ENCODE data around the gene RIMKLA. TPM values are rescaled to one million over a fixed set of nuclear protein-coding genes. Genes with fewer than 3 reads are reported as not detected.

The RIMKLA gene
- total RNA-seq, 4 donors from 2014 or later, result 0.27 to 1.7 (median 1.0) TPM

DNA sequence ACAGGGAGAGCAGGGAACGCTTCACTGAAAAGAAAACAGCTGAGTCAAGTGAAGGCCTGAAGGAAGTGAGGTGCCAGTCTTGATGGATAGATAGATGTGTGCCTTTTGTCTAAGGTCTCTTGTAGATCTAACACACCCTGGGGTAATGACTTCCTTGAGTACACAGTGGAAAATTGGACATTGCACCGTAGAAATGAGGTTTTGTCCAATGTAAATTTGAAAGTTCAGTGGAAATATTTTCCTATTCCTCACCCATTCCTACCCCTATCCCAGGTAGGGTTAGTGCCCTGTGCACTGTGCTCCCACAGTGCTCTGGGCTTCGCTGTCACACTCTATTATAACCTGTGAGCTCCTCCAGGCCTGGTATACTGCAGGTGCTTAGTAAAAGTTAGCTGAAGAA lies 50.9 kb downstream of the RIMKLA start:
- no peak overlapping the region for H3K4me3 ChIP-seq
- DNase-seq, result no peak
- H3K4me1 ChIP-seq, result peaks cover 0 to 8% (median 3%) of the 10 kb centered on the region in 4 donors
- H3K9me3 ChIP-seq, result no peaks in the 10 kb centered on the region
- TF ChIP-seq POLR2A (IDR thresholded peaks at IDR 0.05) (no peak), CTCF (IDR thresholded peaks at IDR 0.05) (no peak)
- H3K27me3 ChIP-seq, result no peaks in the 10 kb centered on the region
- peak overlapping the region in 2 of 4 donors; percentile 17 to 25 for H3K27ac ChIP-seq
- H3K36me3 ChIP-seq, result no peaks in the 10 kb centered on the region

GRCh38 chr1:42432714-42433113 lies 52.1 kb downstream of the RIMKLA start:
- H3K4me1 ChIP-seq, result peaks cover 0 to 8% (median 3%) of the 10 kb centered on the region in 4 donors
- H3K27me3 ChIP-seq, result no peaks in the 10 kb centered on the region
- no peaks in the 10 kb centered on the region for H3K36me3 ChIP-seq
- no peak overlapping the region for H3K4me3 ChIP-seq
- DNase-seq, result no peak
- H3K27ac ChIP-seq, result no peak overlapping the region
- H3K9me3 ChIP-seq, result no peaks in the 10 kb centered on the region
- TF ChIP-seq POLR2A (IDR thresholded peaks at IDR 0.05) (no peak), CTCF (IDR thresholded peaks at IDR 0.05) (no peak)

DNA sequence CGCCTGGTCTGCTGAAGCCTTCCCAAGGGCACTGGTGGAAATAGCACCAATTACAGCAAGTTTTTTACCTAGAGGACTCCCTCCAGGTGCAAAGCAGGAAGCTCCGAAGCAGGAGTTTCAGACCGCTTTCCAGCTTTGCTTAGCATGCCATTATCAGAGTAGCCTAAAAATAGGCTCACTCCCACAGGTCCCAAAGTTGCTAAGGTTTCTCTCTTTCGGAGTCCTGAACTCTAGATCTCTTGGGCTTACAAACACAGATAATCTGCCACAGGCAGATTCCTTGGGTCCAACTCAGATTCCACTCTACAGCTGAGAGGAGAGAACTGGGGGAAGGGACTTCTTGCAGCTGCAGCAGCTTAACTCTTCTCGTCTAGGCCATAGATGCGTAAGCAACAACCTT lies 52.8 kb downstream of the RIMKLA start:
- Histone ChIP-seq H3K4me1 (peaks cover 0 to 8% (median 3%) of the 10 kb centered on the region in 4 donors), H3K27ac (no peak overlapping the region), H3K36me3 (no peaks in the 10 kb centered on the region), H3K4me3 (no peak overlapping the region), H3K9me3 (no peaks in the 10 kb centered on the region), H3K27me3 (no peaks in the 10 kb centered on the region)
- DNase-seq, result no peak
- TF ChIP-seq CTCF (IDR thresholded peaks at IDR 0.05) (no peak), POLR2A (IDR thresholded peaks at IDR 0.05) (no peak)

DNA sequence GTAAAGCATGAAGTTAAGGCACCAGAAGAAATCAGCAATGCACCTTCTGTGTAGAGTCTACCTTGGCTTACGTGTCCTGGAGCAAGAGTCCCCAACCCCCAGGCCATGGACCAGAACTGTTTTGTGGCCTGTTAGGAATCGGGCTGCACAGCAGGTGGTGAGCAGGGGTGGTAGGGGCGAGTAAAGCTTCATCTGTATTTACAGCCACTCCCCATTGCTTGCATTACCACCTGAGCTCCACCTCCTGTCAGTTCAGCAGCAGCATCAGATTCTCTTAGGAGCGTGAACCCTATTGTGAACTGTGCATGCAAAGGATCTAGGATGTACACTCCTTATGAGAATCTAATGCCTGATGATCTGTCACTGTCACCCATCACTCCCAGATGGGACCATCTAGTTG lies 53.7 kb downstream of the RIMKLA start:
- TF ChIP-seq POLR2A (IDR thresholded peaks at IDR 0.05) (no peak), CTCF (IDR thresholded peaks at IDR 0.05) (no peak)
- H3K36me3 ChIP-seq, result no peaks in the 10 kb centered on the region

DNA sequence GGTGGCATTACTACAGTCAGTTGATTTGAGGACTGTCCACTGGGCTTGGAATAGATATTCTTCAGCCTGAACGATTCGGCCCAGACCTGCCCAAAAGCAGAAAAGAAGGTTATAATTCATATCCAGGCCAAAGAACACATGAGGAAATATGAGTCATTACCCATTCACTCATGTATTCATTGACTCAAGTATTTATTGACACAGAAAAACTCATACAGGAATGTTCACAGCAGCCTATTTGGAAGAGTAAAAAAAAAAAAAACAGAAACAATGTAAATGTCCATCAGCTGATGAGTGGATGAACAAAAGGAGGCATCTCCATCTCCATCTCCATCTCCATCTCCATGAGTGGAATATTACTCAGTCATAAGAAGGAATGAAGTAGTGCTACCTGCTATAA lies 59.3 kb downstream of the RIMKLA start:
- Histone ChIP-seq H3K9me3 (no peaks in the 10 kb centered on the region), H3K36me3 (no peaks in the 10 kb centered on the region), H3K27me3 (no peaks in the 10 kb centered on the region), H3K27ac (no peak overlapping the region), H3K4me3 (no peak overlapping the region), H3K4me1 (peaks cover 0 to 4% (median 0%) of the 10 kb centered on the region in 4 donors)
- DNase-seq, result no peak
- no peak for TF ChIP-seq CTCF (IDR thresholded peaks at IDR 0.05)
- no peak for TF ChIP-seq POLR2A (IDR thresholded peaks at IDR 0.05)

More for the DNA sequence above, 53.7 kb downstream of the RIMKLA start:
- Histone ChIP-seq H3K27me3 (no peaks in the 10 kb centered on the region), H3K27ac (no peak overlapping the region), H3K4me1 (peaks cover 0 to 8% (median 3%) of the 10 kb centered on the region in 4 donors), H3K4me3 (no peak overlapping the region), H3K9me3 (no peaks in the 10 kb centered on the region)
- DNase-seq, result no peak

- DNase-seq, result no peak
- Histone ChIP-seq H3K36me3 (no peaks in the 10 kb centered on the region), H3K27me3 (no peaks in the 10 kb centered on the region), H3K4me3 (no peak overlapping the region), H3K9me3 (no peaks in the 10 kb centered on the region), H3K4me1 (peaks cover 0 to 4% (median 0%) of the 10 kb centered on the region in 4 donors), H3K27ac (no peak overlapping the region)
- TF ChIP-seq CTCF (IDR thresholded peaks at IDR 0.05), result no peak
- no peak for TF ChIP-seq POLR2A (IDR thresholded peaks at IDR 0.05)
Observed at GRCh38 chr1:42442662-42443061, 62.1 kb downstream of the RIMKLA start.

Measured in Peyer's patch (tissue), 4 donors.